ENCODE results near the gene HS3ST1.
"Not testable (repeated sequence)": the region's sequence is repeated elsewhere in the genome, so short reads cannot be mapped to it uniquely, and the experiment has no call there.

Gene HS3ST1

GRCh38 chr4:11402192-11402591, 26.5 kb downstream of the HS3ST1 start:
- no peaks in the 10 kb centered on the region for H3K9me3 Mint-ChIP-seq

DNA sequence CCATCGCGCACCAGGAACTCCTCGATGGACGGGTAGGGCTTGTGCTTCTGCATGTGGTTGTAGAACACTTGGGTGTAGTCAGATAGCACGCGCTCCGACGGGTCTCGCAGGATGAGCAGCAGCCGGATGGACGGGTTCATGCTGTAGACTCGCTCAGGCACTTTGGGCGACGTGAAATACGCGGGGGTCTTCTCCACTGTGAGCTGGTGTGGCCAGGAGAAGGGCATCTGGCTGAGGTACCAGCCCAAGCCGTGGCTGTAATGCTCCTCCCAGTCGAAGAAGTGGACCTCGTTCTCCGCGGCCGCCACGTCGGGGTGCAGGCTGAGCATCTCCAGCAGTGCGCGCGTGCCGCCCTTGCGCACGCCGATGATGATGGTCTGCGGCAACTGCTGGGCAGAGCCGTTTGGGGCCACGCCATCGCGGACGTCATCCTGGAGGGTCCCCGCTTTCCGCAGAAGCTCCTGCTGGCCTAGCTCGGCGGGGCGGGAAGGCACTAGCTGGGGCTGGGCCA, 29.2 kb downstream of the HS3ST1 start:
- H3K27me3 Mint-ChIP-seq: no peaks in the 10 kb centered on the region
- no peaks in the 10 kb centered on the region for H3K9me3 Mint-ChIP-seq
- H3K36me3 Mint-ChIP-seq (ENCODE audit: low read depth): no peaks in the 10 kb centered on the region
- no peak for DNase-seq
- no peak overlapping the region for H3K4me3 Mint-ChIP-seq
- no peaks in the 10 kb centered on the region for H3K4me1 Mint-ChIP-seq (ENCODE audit: low read depth)
- H3K27ac Mint-ChIP-seq: no peak overlapping the region

More at GRCh38 chr4:11402192-11402591, 26.5 kb downstream of the HS3ST1 start:
- Mint-ChIP-seq H3K4me3 (no peak overlapping the region), H3K36me3 (ENCODE audit: low read depth) (no peaks in the 10 kb centered on the region), H3K27me3 (no peaks in the 10 kb centered on the region), H3K4me1 (ENCODE audit: low read depth) (no peaks in the 10 kb centered on the region), H3K27ac (no peak overlapping the region)
- no peak for DNase-seq

GRCh38 chr4:11397819-11398610, 30.7 kb downstream of the HS3ST1 start:
- no peaks in the 10 kb centered on the region for H3K4me1 Mint-ChIP-seq (ENCODE audit: low read depth)
- peaks cover 4% of the 10 kb centered on the region for H3K27me3 Mint-ChIP-seq
- no peak overlapping the region for H3K27ac Mint-ChIP-seq
- DNase-seq: no peak
- no peaks in the 10 kb centered on the region for H3K9me3 Mint-ChIP-seq
- no peaks in the 10 kb centered on the region for H3K36me3 Mint-ChIP-seq (ENCODE audit: low read depth)
- H3K4me3 Mint-ChIP-seq: no peak overlapping the region

GRCh38 chr4:11397146-11397545, 31.5 kb downstream of the HS3ST1 start:
- no peak overlapping the region for H3K4me3 Mint-ChIP-seq
- no peak for DNase-seq
- no peaks in the 10 kb centered on the region for H3K4me1 Mint-ChIP-seq (ENCODE audit: low read depth)
- no peaks in the 10 kb centered on the region for H3K9me3 Mint-ChIP-seq
- no peaks in the 10 kb centered on the region for H3K36me3 Mint-ChIP-seq (ENCODE audit: low read depth)
- peaks cover 4% of the 10 kb centered on the region for H3K27me3 Mint-ChIP-seq
- H3K27ac Mint-ChIP-seq: no peak overlapping the region

GRCh38 chr4:11393551-11393950, 35.1 kb downstream of the HS3ST1 start:
- Mint-ChIP-seq H3K4me3 (no peak overlapping the region), H3K9me3 (no peaks in the 10 kb centered on the region), H3K4me1 (ENCODE audit: low read depth) (no peaks in the 10 kb centered on the region), H3K27ac (no peak overlapping the region), H3K36me3 (ENCODE audit: low read depth) (no peaks in the 10 kb centered on the region), H3K27me3 (peaks cover 4% of the 10 kb centered on the region)
- no peak for DNase-seq

DNA sequence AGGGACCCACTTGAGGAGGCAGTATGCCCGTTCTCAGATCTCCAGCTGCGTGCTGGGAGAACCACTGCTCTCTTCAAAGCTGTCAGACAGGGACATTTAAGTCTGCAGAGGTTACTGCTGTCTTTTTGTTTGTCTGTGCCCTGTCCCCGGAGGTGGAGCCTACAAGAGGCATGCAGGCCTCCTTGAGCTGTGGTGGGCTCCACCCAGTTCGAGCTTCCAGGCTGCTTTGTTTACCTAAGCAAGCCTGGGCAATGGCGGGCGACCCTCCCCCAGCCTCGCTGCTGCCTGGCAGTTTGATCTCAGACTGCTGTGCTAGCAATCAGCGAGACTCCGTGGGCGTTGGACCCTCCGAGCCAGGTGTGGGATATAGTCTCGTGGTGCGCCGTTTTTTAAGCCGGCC, 44.6 kb downstream of the HS3ST1 start:
- H3K4me3 Mint-ChIP-seq; DNase-seq; H3K9me3 Mint-ChIP-seq; H3K27ac Mint-ChIP-seq; H3K36me3 Mint-ChIP-seq (ENCODE audit: low read depth); H3K4me1 Mint-ChIP-seq (ENCODE audit: low read depth); H3K27me3 Mint-ChIP-seq: not testable (repeated sequence)

DNA sequence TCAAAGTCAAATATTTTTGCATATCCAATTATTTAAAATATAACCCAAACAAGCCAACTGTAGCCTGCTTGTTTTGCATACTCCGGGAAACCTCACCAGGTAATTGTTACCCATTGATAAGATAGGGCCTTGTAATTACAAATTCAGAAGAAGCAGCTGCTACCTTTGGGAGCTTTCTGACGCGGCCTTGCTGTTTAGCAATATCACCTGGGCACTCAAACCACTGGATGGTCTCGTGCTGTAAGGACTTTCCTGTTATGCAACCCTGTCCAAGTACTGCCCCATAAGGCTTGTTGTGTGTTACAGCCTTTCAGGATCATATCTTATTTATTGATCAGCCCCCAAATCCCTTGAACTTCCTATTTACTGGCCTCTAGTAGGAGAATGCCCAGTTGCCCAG, 52.1 kb downstream of the HS3ST1 start:
- Mint-ChIP-seq H3K27ac (no peak overlapping the region), H3K4me3 (no peak overlapping the region), H3K4me1 (ENCODE audit: low read depth) (no peaks in the 10 kb centered on the region), H3K9me3 (peaks cover 1% of the 10 kb centered on the region), H3K36me3 (ENCODE audit: low read depth) (no peaks in the 10 kb centered on the region), H3K27me3 (no peaks in the 10 kb centered on the region)
- DNase-seq: no peak

DNA sequence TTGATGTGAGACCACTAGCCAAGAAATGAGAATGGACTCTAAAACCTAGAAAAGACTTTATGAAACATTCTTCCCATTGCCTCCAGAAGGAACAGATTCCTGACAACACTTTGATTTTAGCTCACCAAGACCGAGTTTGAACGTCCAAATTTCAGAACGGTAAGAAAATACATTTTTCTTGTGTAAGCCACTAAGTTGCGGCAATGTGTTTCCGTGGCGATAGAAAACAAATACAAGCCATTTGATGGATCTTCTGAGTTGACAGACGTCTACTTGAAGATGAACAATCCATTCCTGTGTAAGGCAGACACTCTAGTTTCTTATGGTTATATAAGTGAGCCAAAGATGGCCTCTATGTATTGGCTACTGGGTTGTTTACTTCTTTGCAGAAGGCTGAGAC, 52.5 kb downstream of the HS3ST1 start:
- Mint-ChIP-seq H3K27me3 (no peaks in the 10 kb centered on the region), H3K9me3 (peaks cover 1% of the 10 kb centered on the region), H3K27ac (no peak overlapping the region), H3K4me3 (no peak overlapping the region), H3K36me3 (ENCODE audit: low read depth) (no peaks in the 10 kb centered on the region), H3K4me1 (ENCODE audit: low read depth) (no peaks in the 10 kb centered on the region)
- no peak for DNase-seq

- Mint-ChIP-seq H3K4me3 (no peak overlapping the region), H3K9me3 (no peaks in the 10 kb centered on the region), H3K36me3 (ENCODE audit: low read depth) (no peaks in the 10 kb centered on the region), H3K4me1 (ENCODE audit: low read depth) (no peaks in the 10 kb centered on the region), H3K27me3 (peaks cover 23% of the 10 kb centered on the region), H3K27ac (no peak overlapping the region)
- DNase-seq: no peak
Measured at GRCh38 chr4:11368701-11369115, 60.0 kb downstream of the HS3ST1 start.

- Mint-ChIP-seq H3K27me3 (peaks cover 23% of the 10 kb centered on the region), H3K9me3 (no peaks in the 10 kb centered on the region), H3K27ac (no peak overlapping the region), H3K4me3 (no peak overlapping the region), H3K4me1 (ENCODE audit: low read depth) (no peaks in the 10 kb centered on the region), H3K36me3 (ENCODE audit: low read depth) (no peaks in the 10 kb centered on the region)
- no peak for DNase-seq
Measured at GRCh38 chr4:11367371-11367770, 61.3 kb downstream of the HS3ST1 start.

DNA sequence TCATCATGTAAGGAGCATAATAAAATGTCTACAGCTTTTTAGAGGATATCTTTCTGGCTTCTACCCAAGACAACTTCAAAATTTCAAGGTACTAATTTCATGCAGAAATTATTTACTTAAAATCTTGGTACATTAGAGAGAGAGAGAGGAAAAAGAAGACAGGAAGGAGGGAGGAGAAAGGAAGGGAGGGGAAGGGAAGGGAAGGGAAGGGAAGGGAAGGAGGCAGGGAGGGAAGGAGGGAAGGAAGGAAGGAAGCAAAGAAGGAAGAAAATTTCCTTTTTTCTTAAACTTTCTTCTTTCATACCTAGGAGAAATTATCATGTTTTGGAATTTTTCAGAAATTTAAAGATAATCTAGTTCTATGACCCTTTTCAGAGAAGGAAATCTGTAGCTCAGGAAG, 61.8 kb downstream of the HS3ST1 start:
- H3K9me3 Mint-ChIP-seq: no peaks in the 10 kb centered on the region
- H3K27me3 Mint-ChIP-seq: peaks cover 23% of the 10 kb centered on the region
- no peak overlapping the region for H3K27ac Mint-ChIP-seq
- no peaks in the 10 kb centered on the region for H3K36me3 Mint-ChIP-seq (ENCODE audit: low read depth)
- no peaks in the 10 kb centered on the region for H3K4me1 Mint-ChIP-seq (ENCODE audit: low read depth)
- DNase-seq: no peak
- H3K4me3 Mint-ChIP-seq: no peak overlapping the region

DNA sequence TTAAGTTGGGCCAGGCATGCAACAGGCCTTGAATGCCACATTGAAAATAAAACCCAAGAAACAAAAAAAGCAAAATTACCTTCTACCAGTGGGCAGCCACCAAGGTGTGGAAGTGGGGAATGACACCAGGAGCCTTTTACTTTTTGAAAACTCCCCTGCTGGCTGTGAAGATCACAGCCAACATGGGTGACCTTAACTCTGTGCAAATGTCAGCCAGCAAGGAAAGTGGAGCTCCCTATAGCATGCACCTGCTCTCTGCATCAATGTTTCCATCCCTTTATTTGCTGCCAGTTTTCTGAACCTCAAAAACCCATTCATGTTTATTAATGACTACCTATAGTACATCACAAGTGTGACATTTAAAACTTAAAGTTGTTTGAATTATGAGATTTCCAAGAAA, 63.7 kb downstream of the HS3ST1 start:
- Mint-ChIP-seq H3K27ac (no peak overlapping the region), H3K4me3 (no peak overlapping the region), H3K27me3 (peaks cover 25% of the 10 kb centered on the region), H3K9me3 (no peaks in the 10 kb centered on the region), H3K4me1 (ENCODE audit: low read depth) (no peaks in the 10 kb centered on the region), H3K36me3 (ENCODE audit: low read depth) (no peaks in the 10 kb centered on the region)
- no peak for DNase-seq

DNA sequence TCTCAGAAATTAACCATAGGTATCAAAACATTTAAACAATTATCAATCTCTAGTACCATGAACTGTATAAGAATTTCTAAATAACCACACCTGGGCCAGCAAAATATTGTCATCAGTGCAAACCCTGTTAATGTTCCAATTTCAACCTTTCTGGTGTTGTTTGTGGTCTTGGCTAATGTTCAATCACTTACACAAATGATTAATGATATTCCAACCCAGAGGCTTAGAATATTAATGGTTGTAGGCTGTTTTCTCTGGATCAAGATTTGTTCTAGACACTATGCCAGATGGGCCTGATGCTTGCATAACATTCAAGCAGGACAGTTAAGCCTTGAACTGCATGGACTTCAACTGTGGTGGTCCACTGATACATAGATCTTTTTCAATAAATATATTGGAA, 69.1 kb downstream of the HS3ST1 start:
- H3K27me3 Mint-ChIP-seq: peaks cover 6% of the 10 kb centered on the region
- no peaks in the 10 kb centered on the region for H3K4me1 Mint-ChIP-seq (ENCODE audit: low read depth)
- H3K36me3 Mint-ChIP-seq (ENCODE audit: low read depth): no peaks in the 10 kb centered on the region
- H3K9me3 Mint-ChIP-seq: no peaks in the 10 kb centered on the region
- no peak overlapping the region for H3K4me3 Mint-ChIP-seq
- DNase-seq: no peak
- no peak overlapping the region for H3K27ac Mint-ChIP-seq

DNA sequence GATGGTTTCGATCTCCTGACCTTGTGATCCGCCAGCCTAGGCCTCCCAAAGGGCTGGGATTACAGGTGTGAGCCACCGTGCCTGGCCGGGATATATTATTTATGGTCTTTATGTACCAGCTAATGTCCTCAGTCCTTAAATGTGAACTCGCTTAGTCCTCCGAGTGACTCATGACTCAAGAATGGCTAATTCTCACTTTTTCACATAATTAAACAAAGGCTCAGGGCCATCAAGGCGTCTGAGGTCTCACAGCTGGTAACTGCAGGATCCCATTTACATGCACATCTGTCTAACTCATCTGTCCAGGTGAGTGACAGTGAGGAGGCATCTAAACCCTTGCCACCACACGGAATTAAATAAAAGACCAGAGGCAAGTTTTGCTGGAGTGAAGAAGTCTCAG, 73.5 kb downstream of the HS3ST1 start:
- Mint-ChIP-seq H3K27ac (no peak overlapping the region), H3K4me1 (ENCODE audit: low read depth) (no peaks in the 10 kb centered on the region), H3K9me3 (no peaks in the 10 kb centered on the region), H3K36me3 (ENCODE audit: low read depth) (no peaks in the 10 kb centered on the region), H3K27me3 (peaks cover 3% of the 10 kb centered on the region), H3K4me3 (no peak overlapping the region)
- no peak for DNase-seq

- Mint-ChIP-seq H3K4me1 (ENCODE audit: low read depth) (no peaks in the 10 kb centered on the region), H3K27ac (no peak overlapping the region), H3K9me3 (no peaks in the 10 kb centered on the region), H3K4me3 (no peak overlapping the region), H3K27me3 (peaks cover 5% of the 10 kb centered on the region), H3K36me3 (ENCODE audit: low read depth) (no peaks in the 10 kb centered on the region)
- no peak for DNase-seq
Measured at GRCh38 chr4:11354531-11354930, 74.2 kb downstream of the HS3ST1 start.
